ENCODE data around the gene SCN11A. TPM values are rescaled to one million over a fixed set of nuclear protein-coding genes. Genes with fewer than 3 reads are reported as not detected.

The SCN11A gene
- total RNA-seq, 2 experiments from 2014 or later: 0.13 to 0.25 TPM

GRCh38 chr3:39038165-39038564 is 13.6 kb downstream of the SCN11A start:
- no peak overlapping the region for H3K4me2 ChIP-seq (ENCODE audit: low read length)
- DNase-seq (ENCODE audit: low spot score): no peak
- no peak for TF ChIP-seq CTCF (conservative IDR thresholded peaks at IDR 0.05; ENCODE audit: low read length)
- no peak for TF ChIP-seq EZH2phosphoT487 (IDR thresholded peaks at IDR 0.05; ENCODE audit: borderline replicate concordance, low read depth, low read length)
- intact Hi-C loops (cut with micrococcal nuclease; ENCODE audit: unreplicated experiment): no loop called here
- H3K79me2 ChIP-seq (ENCODE audit: insufficient read depth, low read depth, low read length): no peaks in the 10 kb centered on the region
- ChIA-PET POLR2A (no interaction called here), CTCF (ENCODE audit: unreplicated experiment) (no interaction called here)
- BruUV-seq (replicated peaks): no TSS peak
- H3K36me3 ChIP-seq (ENCODE audit: insufficient read depth, low read length): no peaks in the 10 kb centered on the region
- H3K4me1 ChIP-seq (ENCODE audit: insufficient read depth, low read length, poor library complexity, severe bottlenecking): no peaks in the 10 kb centered on the region
- no peak overlapping the region for H2AFZ ChIP-seq (ENCODE audit: low read length)
- H4K20me1 ChIP-seq (ENCODE audit: insufficient read depth, low read length): no peaks in the 10 kb centered on the region
- no peak overlapping the region for H3K4me3 ChIP-seq (ENCODE audit: low read depth, low read length, poor library complexity, severe bottlenecking)
- no peaks in the 10 kb centered on the region; the same call in 1 of the 2 replicates for H3K9me2 ChIP-seq (ENCODE audit: insufficient read depth, low read length)
- no peak overlapping the region for H3K27ac ChIP-seq (ENCODE audit: low read depth, low read length, poor library complexity, severe bottlenecking)
- 0 out of 2 replicates have a peak, but pooled peaks cover 9% of the 10 kb centered on the region for H3K9me3 ChIP-seq (ENCODE audit: low read length)

DNA sequence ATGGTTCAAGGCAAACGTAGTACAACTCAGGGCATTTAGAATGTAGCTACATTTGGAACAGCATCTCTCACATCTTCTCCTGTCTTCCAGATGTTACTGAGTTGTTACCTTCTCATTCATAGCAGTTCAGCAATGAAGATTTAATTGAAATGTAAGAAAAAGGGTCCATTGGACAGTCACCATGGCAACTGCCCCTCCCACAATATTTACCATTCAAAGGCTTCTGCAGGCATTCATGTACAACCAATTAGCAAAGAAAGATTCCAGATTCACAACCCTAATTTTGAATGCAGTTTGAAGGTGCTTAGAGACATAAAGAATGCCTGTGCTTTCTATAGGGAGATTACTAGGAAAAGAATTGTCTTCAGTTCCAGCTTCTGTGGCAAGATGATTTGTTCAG is 22.2 kb downstream of the SCN11A start:
- Histone ChIP-seq H3K4me3 (ENCODE audit: low read depth, low read length, poor library complexity, severe bottlenecking) (no peak overlapping the region), H3K9me3 (ENCODE audit: low read length) (0 out of 2 replicates have a peak, but pooled peaks cover 5% of the 10 kb centered on the region), H3K4me1 (ENCODE audit: insufficient read depth, low read length, poor library complexity, severe bottlenecking) (no peaks in the 10 kb centered on the region), H3K4me2 (ENCODE audit: low read length) (no peak overlapping the region), H3K36me3 (ENCODE audit: insufficient read depth, low read length) (no peaks in the 10 kb centered on the region), H3K9me2 (ENCODE audit: insufficient read depth, low read length) (no peaks in the 10 kb centered on the region; the same call in 1 of the 2 replicates), H2AFZ (ENCODE audit: low read length) (no peak overlapping the region), H3K27ac (ENCODE audit: low read depth, low read length, poor library complexity, severe bottlenecking) (no peak overlapping the region), H4K20me1 (ENCODE audit: insufficient read depth, low read length) (no peaks in the 10 kb centered on the region), H3K79me2 (ENCODE audit: insufficient read depth, low read depth, low read length) (no peaks in the 10 kb centered on the region)
- POLR2A ChIA-PET: no interaction called here
- CTCF ChIA-PET (ENCODE audit: unreplicated experiment): interaction anchor here (1.0 kb wide), 1 partner anchor 30 kb away, joined by 4 read pairs; no protein-coding TSS in a partner anchor
- intact Hi-C loops (cut with micrococcal nuclease; ENCODE audit: unreplicated experiment): no loop called here
- TF ChIP-seq EZH2phosphoT487 (IDR thresholded peaks at IDR 0.05; ENCODE audit: borderline replicate concordance, low read depth, low read length) (no peak), CTCF (conservative IDR thresholded peaks at IDR 0.05; ENCODE audit: low read length) (no peak)
- no TSS peak for BruUV-seq (replicated peaks)
- no peak for DNase-seq (ENCODE audit: low spot score)

- no peaks in the 10 kb centered on the region for H4K20me1 ChIP-seq (ENCODE audit: insufficient read depth, low read length)
- H3K9me2 ChIP-seq (ENCODE audit: insufficient read depth, low read length): no peaks in the 10 kb centered on the region; the same call in 1 of the 2 replicates
- no peaks in the 10 kb centered on the region for H3K36me3 ChIP-seq (ENCODE audit: insufficient read depth, low read length)
- intact Hi-C loops (cut with micrococcal nuclease; ENCODE audit: unreplicated experiment): no loop called here
- DNase-seq (ENCODE audit: low spot score): no peak
- H3K79me2 ChIP-seq (ENCODE audit: insufficient read depth, low read depth, low read length): no peaks in the 10 kb centered on the region
- no TSS peak for BruUV-seq (replicated peaks)
- TF ChIP-seq EZH2phosphoT487 (IDR thresholded peaks at IDR 0.05; ENCODE audit: borderline replicate concordance, low read depth, low read length) (no peak), CTCF (conservative IDR thresholded peaks at IDR 0.05; ENCODE audit: low read length) (no peak)
- H3K27ac ChIP-seq (ENCODE audit: low read depth, low read length, poor library complexity, severe bottlenecking): no peak overlapping the region
- no peak overlapping the region for H3K4me3 ChIP-seq (ENCODE audit: low read depth, low read length, poor library complexity, severe bottlenecking)
- H3K9me3 ChIP-seq (ENCODE audit: low read length): no peaks in the 10 kb centered on the region
- no peaks in the 10 kb centered on the region for H3K4me1 ChIP-seq (ENCODE audit: insufficient read depth, low read length, poor library complexity, severe bottlenecking)
- CTCF ChIA-PET (ENCODE audit: unreplicated experiment): no interaction called here
- POLR2A ChIA-PET: no interaction called here
- no peak overlapping the region for H3K4me2 ChIP-seq (ENCODE audit: low read length)
- H2AFZ ChIP-seq (ENCODE audit: low read length): no peak overlapping the region
Observed at GRCh38 chr3:39028546-39028945, 23.2 kb downstream of the SCN11A start.
